ENCODE measurements around the gene ERN1. TPM values are rescaled to one million over a fixed set of nuclear protein-coding genes. Genes with fewer than 3 reads are reported as not detected.
A peak's percentile ranks its signal among the peaks of the same experiment; 100 is the strongest.

Gene ERN1
- total and polyA plus RNA-seq, 2 of the 13 experiments (the other 11 are each of a cell fraction or from before 2014, with no cell fraction given) = 6.0 to 12.7 TPM

DNA sequence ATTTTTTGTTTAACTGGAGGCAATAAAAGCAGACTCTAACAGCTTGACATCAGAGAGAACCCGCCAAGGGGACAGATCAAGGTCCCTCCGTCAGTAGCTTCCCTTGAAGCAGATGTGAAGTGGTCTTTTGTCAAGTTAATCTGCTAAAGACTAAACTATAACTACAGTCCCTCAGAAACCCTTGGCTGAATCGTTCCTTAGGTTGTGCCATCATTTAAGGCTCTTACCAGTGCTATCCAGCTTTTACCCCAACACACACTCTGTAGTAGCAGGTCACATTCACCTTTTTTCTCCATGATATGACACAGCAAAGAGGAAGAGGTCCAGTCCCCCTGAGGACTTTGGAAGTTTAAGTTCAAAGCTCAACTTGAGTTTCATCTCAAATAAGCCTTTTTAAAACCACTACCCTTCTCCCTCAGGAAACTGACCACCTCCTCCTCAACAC, 49.7 kb downstream of the ERN1 start (continued):
- TF ChIP-seq, protein P1, sequence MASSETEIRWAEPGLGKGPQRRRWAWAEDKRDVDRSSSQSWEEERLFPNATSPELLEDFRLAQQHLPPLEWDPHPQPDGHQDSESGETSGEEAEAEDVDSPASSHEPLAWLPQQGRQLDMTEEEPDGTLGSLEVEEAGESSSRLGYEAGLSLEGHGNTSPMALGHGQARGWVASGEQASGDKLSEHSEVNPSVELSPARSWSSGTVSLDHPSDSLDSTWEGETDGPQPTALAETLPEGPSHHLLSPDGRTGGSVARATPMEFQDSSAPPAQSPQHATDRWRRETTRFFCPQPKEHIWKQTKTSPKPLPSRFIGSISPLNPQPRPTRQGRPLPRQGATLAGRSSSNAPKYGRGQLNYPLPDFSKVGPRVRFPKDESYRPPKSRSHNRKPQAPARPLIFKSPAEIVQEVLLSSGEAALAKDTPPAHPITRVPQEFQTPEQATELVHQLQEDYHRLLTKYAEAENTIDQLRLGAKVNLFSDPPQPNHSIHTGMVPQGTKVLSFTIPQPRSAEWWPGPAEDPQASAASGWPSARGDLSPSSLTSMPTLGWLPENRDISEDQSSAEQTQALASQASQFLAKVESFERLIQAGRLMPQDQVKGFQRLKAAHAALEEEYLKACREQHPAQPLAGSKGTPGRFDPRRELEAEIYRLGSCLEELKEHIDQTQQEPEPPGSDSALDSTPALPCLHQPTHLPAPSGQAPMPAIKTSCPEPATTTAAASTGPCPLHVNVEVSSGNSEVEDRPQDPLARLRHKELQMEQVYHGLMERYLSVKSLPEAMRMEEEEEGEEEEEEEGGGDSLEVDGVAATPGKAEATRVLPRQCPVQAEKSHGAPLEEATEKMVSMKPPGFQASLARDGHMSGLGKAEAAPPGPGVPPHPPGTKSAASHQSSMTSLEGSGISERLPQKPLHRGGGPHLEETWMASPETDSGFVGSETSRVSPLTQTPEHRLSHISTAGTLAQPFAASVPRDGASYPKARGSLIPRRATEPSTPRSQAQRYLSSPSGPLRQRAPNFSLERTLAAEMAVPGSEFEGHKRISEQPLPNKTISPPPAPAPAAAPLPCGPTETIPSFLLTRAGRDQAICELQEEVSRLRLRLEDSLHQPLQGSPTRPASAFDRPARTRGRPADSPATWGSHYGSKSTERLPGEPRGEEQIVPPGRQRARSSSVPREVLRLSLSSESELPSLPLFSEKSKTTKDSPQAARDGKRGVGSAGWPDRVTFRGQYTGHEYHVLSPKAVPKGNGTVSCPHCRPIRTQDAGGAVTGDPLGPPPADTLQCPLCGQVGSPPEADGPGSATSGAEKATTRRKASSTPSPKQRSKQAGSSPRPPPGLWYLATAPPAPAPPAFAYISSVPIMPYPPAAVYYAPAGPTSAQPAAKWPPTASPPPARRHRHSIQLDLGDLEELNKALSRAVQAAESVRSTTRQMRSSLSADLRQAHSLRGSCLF (CRISPR knock-in tag; IDR thresholded peaks at IDR 0.05; ENCODE audit: borderline replicate concordance) = no peak
- TF ChIP-seq EED (CRISPR knock-in tag; IDR thresholded peaks at IDR 0.05) (no peak), REST (IDR thresholded peaks at IDR 0.05; ENCODE audit: borderline replicate concordance in 1 of 2, low read depth in 1 of 2, low read length in 2 of 2) (peak in 1 of 2 experiments; percentile 26; a peak in 1 of 4 replicates), ZNF605 (CRISPR knock-in tag; IDR thresholded peaks at IDR 0.05) (no peak), NCOR1 (IDR thresholded peaks at IDR 0.05; ENCODE audit: borderline replicate concordance, low read length) (peak; percentile 90), ZSCAN31 (CRISPR knock-in tag; IDR thresholded peaks at IDR 0.05; ENCODE audit: low read depth) (no peak), ETV5 (CRISPR knock-in tag; IDR thresholded peaks at IDR 0.05; ENCODE audit: borderline replicate concordance) (peak; percentile 55; the same call in 1 of the 2 replicates), E2F5 (CRISPR knock-in tag; conservative IDR thresholded peaks at IDR 0.05) (no peak), ZNF414 (CRISPR knock-in tag; IDR thresholded peaks at IDR 0.05) (no peak), SMARCC2 (IDR thresholded peaks at IDR 0.05) (no peak), ISL2 (CRISPR knock-in tag; IDR thresholded peaks at IDR 0.05) (0 out of 2 replicates have a peak, but pooled peaks have one; percentile 25)
- TF ChIP-seq, protein P2, sequence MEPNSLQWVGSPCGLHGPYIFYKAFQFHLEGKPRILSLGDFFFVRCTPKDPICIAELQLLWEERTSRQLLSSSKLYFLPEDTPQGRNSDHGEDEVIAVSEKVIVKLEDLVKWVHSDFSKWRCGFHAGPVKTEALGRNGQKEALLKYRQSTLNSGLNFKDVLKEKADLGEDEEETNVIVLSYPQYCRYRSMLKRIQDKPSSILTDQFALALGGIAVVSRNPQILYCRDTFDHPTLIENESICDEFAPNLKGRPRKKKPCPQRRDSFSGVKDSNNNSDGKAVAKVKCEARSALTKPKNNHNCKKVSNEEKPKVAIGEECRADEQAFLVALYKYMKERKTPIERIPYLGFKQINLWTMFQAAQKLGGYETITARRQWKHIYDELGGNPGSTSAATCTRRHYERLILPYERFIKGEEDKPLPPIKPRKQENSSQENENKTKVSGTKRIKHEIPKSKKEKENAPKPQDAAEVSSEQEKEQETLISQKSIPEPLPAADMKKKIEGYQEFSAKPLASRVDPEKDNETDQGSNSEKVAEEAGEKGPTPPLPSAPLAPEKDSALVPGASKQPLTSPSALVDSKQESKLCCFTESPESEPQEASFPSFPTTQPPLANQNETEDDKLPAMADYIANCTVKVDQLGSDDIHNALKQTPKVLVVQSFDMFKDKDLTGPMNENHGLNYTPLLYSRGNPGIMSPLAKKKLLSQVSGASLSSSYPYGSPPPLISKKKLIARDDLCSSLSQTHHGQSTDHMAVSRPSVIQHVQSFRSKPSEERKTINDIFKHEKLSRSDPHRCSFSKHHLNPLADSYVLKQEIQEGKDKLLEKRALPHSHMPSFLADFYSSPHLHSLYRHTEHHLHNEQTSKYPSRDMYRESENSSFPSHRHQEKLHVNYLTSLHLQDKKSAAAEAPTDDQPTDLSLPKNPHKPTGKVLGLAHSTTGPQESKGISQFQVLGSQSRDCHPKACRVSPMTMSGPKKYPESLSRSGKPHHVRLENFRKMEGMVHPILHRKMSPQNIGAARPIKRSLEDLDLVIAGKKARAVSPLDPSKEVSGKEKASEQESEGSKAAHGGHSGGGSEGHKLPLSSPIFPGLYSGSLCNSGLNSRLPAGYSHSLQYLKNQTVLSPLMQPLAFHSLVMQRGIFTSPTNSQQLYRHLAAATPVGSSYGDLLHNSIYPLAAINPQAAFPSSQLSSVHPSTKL (CRISPR knock-in tag; IDR thresholded peaks at IDR 0.05) = peak; percentile 71
- TF ChIP-seq, protein P3, sequence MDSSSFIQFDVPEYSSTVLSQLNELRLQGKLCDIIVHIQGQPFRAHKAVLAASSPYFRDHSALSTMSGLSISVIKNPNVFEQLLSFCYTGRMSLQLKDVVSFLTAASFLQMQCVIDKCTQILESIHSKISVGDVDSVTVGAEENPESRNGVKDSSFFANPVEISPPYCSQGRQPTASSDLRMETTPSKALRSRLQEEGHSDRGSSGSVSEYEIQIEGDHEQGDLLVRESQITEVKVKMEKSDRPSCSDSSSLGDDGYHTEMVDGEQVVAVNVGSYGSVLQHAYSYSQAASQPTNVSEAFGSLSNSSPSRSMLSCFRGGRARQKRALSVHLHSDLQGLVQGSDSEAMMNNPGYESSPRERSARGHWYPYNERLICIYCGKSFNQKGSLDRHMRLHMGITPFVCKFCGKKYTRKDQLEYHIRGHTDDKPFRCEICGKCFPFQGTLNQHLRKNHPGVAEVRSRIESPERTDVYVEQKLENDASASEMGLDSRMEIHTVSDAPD (CRISPR knock-in tag; IDR thresholded peaks at IDR 0.05) = 0 out of 2 replicates have a peak, but pooled peaks have one; percentile 17

Measured in HepG2 (cell line).